Small intestine (tissue), 7 donors: ENCODE data around the gene SLC22A5. TPM values are rescaled to one million over a fixed set of nuclear protein-coding genes. Genes with fewer than 3 reads are reported as not detected.
"Not testable (repeated sequence)": the region's sequence is repeated elsewhere in the genome, so short reads cannot be mapped to it uniquely, and the experiment has no call there.

Experiments
- DNase-seq, 2 donors: peaks; one replicate each; pipeline versions ENCODE4 v3.0.0 to v3.0.0-alpha.2; 2013
- FAIRE-seq: peaks from 2 replicates; lab custom pipeline; 2012; peaks lifted over from hg19 to GRCh38; lab: Jason Lieb, UNC
- H3K27ac ChIP-seq, 3 donors: one replicate each; pipeline ENCODE4 v1.5.1; 2013; ENCODE audit warnings: low read length in 2 of 3, mild to moderate bottlenecking in 2 of 3, control low read depth in 1 of 3, inconsistent platforms in 1 of 3, low read depth in 1 of 3, moderate library complexity in 1 of 3
- H3K27me3 ChIP-seq, 3 donors: one replicate each; pipeline ENCODE4 v1.6.1; 2013; ENCODE audit warnings: low read length in 3 of 3, inconsistent platforms in 1 of 3; ENCODE audit not compliant: control insufficient read depth in 3 of 3, insufficient read depth in 3 of 3
- H3K36me3 ChIP-seq, 3 donors: one replicate each; pipeline ENCODE4 v1.6.1; 2013; ENCODE audit warnings: low read length in 3 of 3, inconsistent platforms in 1 of 3, low read depth in 1 of 3, mild to moderate bottlenecking in 1 of 3, moderate library complexity in 1 of 3; ENCODE audit not compliant: control insufficient read depth in 3 of 3, insufficient read depth in 2 of 3
- H3K4me1 ChIP-seq, 3 donors: one replicate each; pipeline ENCODE4 v1.6.1; 2013; ENCODE audit warnings: low read length in 2 of 3, inconsistent platforms in 1 of 3, low read depth in 1 of 3, mild to moderate bottlenecking in 1 of 3, moderate library complexity in 1 of 3; ENCODE audit not compliant: control insufficient read depth in 3 of 3, insufficient read depth in 2 of 3
- H3K4me3 ChIP-seq, 3 donors: one replicate each; pipeline ENCODE4 v1.5.1; 2013; ENCODE audit warnings: low read length in 3 of 3, control low read depth in 1 of 3, inconsistent platforms in 1 of 3, low read depth in 1 of 3, mild to moderate bottlenecking in 1 of 3, moderate library complexity in 1 of 3
- H3K9me3 ChIP-seq, 2 donors: one replicate each; pipeline ENCODE4 v1.6.1; 2013; ENCODE audit warnings: low read depth in 1 of 2, low read length in 1 of 2; ENCODE audit not compliant: control insufficient read depth in 2 of 2, insufficient read depth in 1 of 2
- WGBS, 3 donors: extraction: QIAGEN DNeasy Blood & Tissue Kit; methylation state at CpG; one replicate each; pipeline ENCODE4 v1.1.7; 2013; 5-methylcytosine and 5-hydroxymethylcytosine counted together
- polyA plus RNA-seq, 4 donors: library from polyadenylated mRNA; stranded (reverse) in 3 of 4; unstranded in 1 of 4; fragments of 200-250 nt in 3 of 4; fragments of 120-200 nt in 1 of 4; gene quantifications; one replicate each; pipeline versions ENCODE4 v1.2.1 to v1.2.3, GENCODE V29; 2013
- donor health status: healthy with polysubstance abuse.
- donor health status: control.
- donor health status: control.
- donor health status: Bipolar disorder and iron deficiency.
- donor health status: healthy.

Gene SLC22A5
- polyA plus RNA-seq, 4 donors, result 9.4 to 37.8 (median 21.9) TPM

DNA sequence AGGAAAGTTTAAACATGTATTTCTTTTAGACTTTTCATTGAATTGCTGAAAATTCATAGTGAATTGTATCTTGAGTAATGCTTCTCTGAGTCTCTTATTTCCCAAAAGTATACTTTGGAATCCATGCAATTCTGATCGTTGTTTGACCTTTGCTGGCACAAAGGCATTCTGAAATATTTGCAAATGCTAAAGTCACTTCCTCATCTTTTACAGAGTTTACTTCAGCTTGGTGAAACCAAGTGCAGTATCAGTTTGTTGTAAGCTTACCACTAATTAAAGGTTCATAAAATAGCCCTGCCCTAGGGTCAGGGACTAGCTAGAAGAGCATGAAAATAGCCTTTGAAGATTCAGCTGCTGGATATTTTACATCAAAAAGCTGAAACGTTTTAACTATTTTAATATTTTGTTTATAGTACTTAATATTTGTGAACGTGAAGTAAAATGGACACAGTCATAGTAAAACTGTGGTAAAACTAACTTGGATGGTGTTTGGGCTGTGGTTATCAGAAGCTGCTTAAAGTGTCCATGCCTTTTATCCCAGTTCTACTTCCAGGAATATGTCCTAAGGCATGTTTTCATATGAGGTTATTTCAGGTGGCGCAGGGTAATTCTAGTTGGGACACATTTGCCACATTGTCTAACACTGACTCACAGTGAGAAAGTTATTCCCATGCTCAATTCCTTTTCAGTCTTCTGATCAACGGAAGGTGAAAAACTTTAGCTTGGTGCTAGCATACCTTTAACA lies 45.3 kb downstream of the SLC22A5 start:
- Histone ChIP-seq H3K27me3 (no peaks in the 10 kb centered on the region), H3K4me3 (no peak overlapping the region), H3K27ac (peak overlapping the region; percentile 63 to 79 (median 65)), H3K4me1 (peaks cover 4 to 31% (median 14%) of the 10 kb centered on the region in 3 donors), H3K9me3 (no peaks in the 10 kb centered on the region), H3K36me3 (peaks cover 0 to 11% (median 0%) of the 10 kb centered on the region in 3 donors)
- WGBS, 3 donors, result 7 to 16% (median 13%) methylated on average over 5 of the region's 5 CpGs
- peak; percentile 19 for FAIRE-seq
- peak; percentile 65 to 71 for DNase-seq

DNA sequence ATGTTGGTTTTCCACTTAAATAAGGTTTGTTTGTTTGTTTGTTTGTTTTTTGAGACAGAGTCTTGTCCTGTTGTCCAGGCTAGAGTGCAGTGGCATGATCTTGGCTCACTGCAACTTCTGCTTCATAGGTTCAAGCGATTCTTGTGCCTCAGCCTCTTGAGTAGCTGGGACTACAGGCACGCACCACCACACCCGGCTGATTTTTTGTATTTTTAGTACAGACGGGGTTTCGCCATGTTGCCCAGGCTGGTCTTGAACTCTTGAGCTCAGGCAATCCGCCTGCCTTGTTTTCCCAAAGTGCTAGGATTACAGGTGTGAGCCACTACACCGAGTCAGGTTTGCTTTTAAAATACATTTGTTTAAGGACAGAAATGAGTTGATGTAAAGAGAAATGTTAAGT lies 46.0 kb downstream of the SLC22A5 start:
- Histone ChIP-seq H3K4me1 (peaks cover 5 to 30% (median 15%) of the 10 kb centered on the region in 3 donors), H3K27ac (peak overlapping the region; percentile 27 to 79 (median 27)), H3K36me3 (peaks cover 0 to 15% (median 2%) of the 10 kb centered on the region in 3 donors)
- 76 to 81% (median 79%) methylated on average over 7 of the region's 7 CpGs for WGBS, 3 donors
- not testable (repeated sequence) for H3K27me3 ChIP-seq, DNase-seq, FAIRE-seq, H3K9me3 ChIP-seq, H3K4me3 ChIP-seq

DNA sequence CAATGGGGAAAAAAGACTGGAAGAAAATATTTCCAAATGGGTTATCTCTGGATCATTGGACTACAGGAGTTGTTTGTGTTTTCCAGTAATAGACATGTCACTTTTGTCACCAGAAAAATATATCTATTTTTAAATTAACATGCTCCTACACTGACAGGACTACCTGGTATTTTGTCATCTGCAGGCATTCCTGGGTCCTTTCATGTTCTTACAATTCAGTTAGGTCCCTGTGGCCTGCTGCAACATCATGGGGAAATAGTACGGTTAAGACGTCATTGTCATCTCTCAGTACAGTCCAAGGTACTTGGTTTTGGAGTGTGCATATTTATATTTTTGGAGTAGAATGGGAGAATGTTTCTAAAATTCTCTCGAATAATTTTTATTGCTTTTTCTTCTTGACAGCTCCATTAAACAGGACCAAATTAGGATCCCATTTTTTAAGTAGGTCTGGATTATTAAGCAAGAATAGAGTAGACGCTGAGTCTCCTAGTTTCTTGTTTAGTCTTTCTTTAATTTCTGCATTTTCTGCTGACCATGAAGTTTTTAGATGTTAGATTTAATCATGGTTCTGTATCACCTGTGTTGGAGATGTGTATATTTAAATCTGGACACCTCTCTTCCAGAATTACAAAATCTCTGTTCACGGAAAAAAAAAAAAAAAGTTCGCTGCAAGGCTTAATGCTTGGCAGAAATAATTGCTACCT lies 46.9 kb downstream of the SLC22A5 start:
- FAIRE-seq, result no peak

DNA sequence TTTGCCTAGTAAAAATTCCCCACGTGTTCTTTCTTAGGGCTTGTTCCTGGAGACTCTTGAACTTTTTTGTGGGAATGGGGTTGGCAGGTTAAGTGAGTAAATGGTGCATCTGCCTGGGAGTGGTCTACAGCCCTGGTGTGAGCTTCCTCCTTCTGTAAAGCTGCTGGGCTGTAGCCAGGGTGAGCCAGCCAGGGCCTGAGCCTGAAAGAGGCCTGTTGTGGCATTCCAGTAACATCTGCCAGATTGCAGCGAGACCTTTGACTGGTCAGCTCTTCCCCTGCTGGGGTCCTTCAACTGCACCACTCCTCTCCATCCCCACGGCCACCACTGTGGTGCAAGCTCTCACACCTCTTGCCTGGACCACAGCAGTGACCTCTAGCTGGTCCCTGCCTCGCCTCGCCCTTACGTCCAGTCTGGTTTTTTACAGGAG lies 47.5 kb downstream of the SLC22A5 start:
- FAIRE-seq, result no peak
- DNase-seq, result no peak
- peaks cover 0 to 18% (median 5%) of the 10 kb centered on the region in 3 donors for H3K36me3 ChIP-seq
- H3K4me3 ChIP-seq, result no peak overlapping the region
- no peaks in the 10 kb centered on the region for H3K9me3 ChIP-seq
- 59 to 82% (median 71%) methylated on average over 6 of the region's 6 CpGs for WGBS, 3 donors
- H3K27ac ChIP-seq, result peak overlapping the region in 2 of 3 donors; percentile 50 to 73
- H3K27me3 ChIP-seq, result no peaks in the 10 kb centered on the region
- H3K4me1 ChIP-seq, result peaks cover 16 to 31% (median 18%) of the 10 kb centered on the region in 3 donors

More for the DNA sequence above, 46.9 kb downstream of the SLC22A5 start:
- H3K27ac ChIP-seq, result peak overlapping the region in 1 of 3 donors; percentile 73
- peaks cover 0 to 18% (median 5%) of the 10 kb centered on the region in 3 donors for H3K36me3 ChIP-seq
- peaks cover 13 to 35% (median 18%) of the 10 kb centered on the region in 3 donors for H3K4me1 ChIP-seq
- H3K4me3 ChIP-seq, result no peak overlapping the region
- 62 to 68% (median 67%) methylated on average over 6 of the region's 6 CpGs for WGBS, 3 donors
- H3K27me3 ChIP-seq, result no peaks in the 10 kb centered on the region
- no peak for DNase-seq
- H3K9me3 ChIP-seq, result no peaks in the 10 kb centered on the region

DNA sequence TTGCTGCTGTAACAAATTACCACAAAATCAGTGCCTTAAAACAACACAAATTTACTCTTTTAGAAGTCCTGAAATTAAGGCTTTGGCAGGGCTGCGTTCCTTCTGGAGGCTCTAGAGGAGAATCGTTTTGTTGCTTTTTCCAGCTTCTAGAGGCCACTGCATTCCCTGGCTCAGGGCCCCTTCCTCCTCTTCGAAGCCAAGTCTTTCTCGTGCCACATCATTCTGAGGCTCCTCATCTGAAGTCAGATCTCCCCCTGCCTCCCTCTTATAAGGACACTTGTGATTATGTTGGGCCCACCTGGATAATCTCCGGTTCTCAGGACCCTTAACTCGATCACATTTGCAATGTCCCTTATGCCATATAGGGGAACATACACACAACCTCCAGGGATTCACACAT lies 48.0 kb downstream of the SLC22A5 start:
- WGBS, 3 donors, result 70 to 91% (median 89%) methylated on average over 6 of the region's 6 CpGs
- FAIRE-seq, result no peak
- Histone ChIP-seq H3K36me3 (peaks cover 0 to 18% (median 5%) of the 10 kb centered on the region in 3 donors), H3K27me3 (no peaks in the 10 kb centered on the region), H3K27ac (peak overlapping the region in 2 of 3 donors; percentile 50 to 73), H3K4me1 (peaks cover 17 to 35% (median 22%) of the 10 kb centered on the region in 3 donors), H3K9me3 (no peaks in the 10 kb centered on the region), H3K4me3 (no peak overlapping the region)
- no peak for DNase-seq

DNA sequence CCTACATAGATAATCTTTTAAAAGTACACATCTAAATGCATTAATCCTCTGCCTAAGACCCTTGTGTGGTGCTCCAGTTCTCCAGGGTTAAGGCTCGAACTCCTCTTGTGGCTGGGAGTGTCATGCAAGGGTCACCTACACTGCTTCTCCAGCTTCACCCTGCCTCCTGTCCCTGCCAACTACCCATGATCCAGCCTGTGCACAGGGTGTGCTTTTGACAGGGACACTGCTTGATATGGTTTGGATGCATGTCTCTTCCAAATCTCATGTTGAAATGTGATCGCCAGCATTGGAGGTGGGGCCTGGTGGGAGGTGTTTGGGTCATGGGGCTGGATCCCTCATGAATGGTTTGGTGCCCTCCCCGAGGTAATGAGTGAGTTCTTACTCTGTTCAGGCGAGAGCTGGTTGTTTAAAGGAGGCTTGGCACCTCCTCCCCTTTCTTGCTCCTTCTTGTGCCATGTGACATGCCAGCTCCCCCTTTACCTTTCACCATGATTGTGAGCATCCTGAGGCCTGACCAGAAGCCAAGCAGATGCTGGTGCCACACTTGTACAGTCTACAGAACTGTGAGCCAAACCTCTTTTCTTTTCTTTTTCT lies 48.5 kb downstream of the SLC22A5 start:
- WGBS, 3 donors, result 86 to 87% (median 87%) methylated on average over 4 of the region's 4 CpGs
- Histone ChIP-seq H3K36me3 (peaks cover 0 to 22% (median 5%) of the 10 kb centered on the region in 3 donors), H3K9me3 (no peaks in the 10 kb centered on the region), H3K4me1 (peaks cover 17 to 40% (median 27%) of the 10 kb centered on the region in 3 donors), H3K27ac (peak overlapping the region in 2 of 3 donors; percentile 22 to 73), H3K4me3 (no peak overlapping the region), H3K27me3 (no peaks in the 10 kb centered on the region)
- FAIRE-seq (no peak), DNase-seq (no peak)

DNA sequence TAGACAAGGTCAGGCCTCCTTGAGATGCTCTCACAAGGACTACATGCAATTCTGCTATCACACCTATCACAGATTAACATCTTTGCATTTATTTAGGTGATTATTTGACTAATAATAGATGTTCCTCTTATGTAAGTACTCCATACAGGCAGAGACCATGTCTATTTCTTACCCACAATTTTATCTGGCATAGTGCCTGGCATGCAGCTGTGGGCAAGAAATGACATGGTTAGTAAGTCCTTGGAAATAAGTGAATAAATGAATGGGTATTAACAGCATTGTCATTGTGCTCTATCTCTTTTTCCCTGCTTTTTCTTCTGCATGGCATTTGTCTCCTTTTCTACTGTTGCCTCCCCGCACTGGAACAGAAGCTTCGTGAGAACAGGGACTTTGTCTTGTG lies 49.4 kb downstream of the SLC22A5 start:
- Histone ChIP-seq H3K36me3 (peaks cover 0 to 31% (median 5%) of the 10 kb centered on the region in 3 donors), H3K27ac (peak overlapping the region in 2 of 3 donors; percentile 69 to 71), H3K27me3 (no peaks in the 10 kb centered on the region), H3K4me3 (no peak overlapping the region), H3K4me1 (peaks cover 20 to 49% (median 34%) of the 10 kb centered on the region in 3 donors), H3K9me3 (no peaks in the 10 kb centered on the region)
- DNase-seq, result no peak
- 64 to 80% (median 64%) methylated on average over 2 of the region's 2 CpGs for WGBS, 3 donors
- FAIRE-seq, result no peak
